CD4-positive, alpha-beta memory T cell (primary cell): ENCODE results near the gene SLC25A26. TPM values are rescaled to one million over a fixed set of nuclear protein-coding genes. Genes with fewer than 3 reads are reported as not detected.

Experiments used
- CTCF ChIA-PET: fragments of 350-600 bp; sonication (Branson Sonifier 250); formaldehyde crosslinking; loops from one replicate; lab custom pipeline; 2021; ENCODE audit warnings: inconsistent platforms; ENCODE audit not compliant: partially characterized antibody; lab: Charles Lee
- POLR2A ChIA-PET: fragments of 350-600 bp; sonication (Branson Sonifier 250); formaldehyde crosslinking; loops from one replicate; lab custom pipeline; 2021; ENCODE audit not compliant: partially characterized antibody; lab: Charles Lee
- DNase-seq, 5 donors: peaks; one replicate each; pipeline versions ENCODE4 v3.0.0 to v3.0.0-alpha.2; 2020 to 2022; ENCODE audit warnings: mixed read lengths in 1 of 5
- H3K27ac ChIP-seq: one replicate; pipeline ENCODE4 v1.7.0; 2013; ENCODE audit warnings: low read depth, low read length
- H3K27me3 ChIP-seq: 2 replicates; pipeline ENCODE4 v1.7.0; 2013; ENCODE audit warnings: mild to moderate bottlenecking, low read length, moderate library complexity; ENCODE audit not compliant: insufficient read depth
- H3K36me3 ChIP-seq: 2 replicates; pipeline ENCODE4 v1.7.0; 2013; ENCODE audit warnings: mild to moderate bottlenecking, low read length, moderate library complexity; ENCODE audit not compliant: insufficient read depth
- H3K4me1 ChIP-seq: 2 replicates; pipeline ENCODE4 v1.7.0; 2013; ENCODE audit warnings: mild to moderate bottlenecking, low read length, moderate library complexity; ENCODE audit not compliant: insufficient read depth
- H3K4me3 ChIP-seq, 2 donors: one replicate each; pipeline ENCODE4 v1.7.0; 2013; ENCODE audit warnings: low read length in 2 of 2, mild to moderate bottlenecking in 1 of 2
- H3K9me3 ChIP-seq, 2 donors: one replicate each; pipeline ENCODE4 v1.7.0; 2013; ENCODE audit warnings: low read length in 2 of 2, control low read depth in 1 of 2; ENCODE audit not compliant: control insufficient read depth in 1 of 2
- H3K27ac Mint-ChIP-seq, 7 donors: one replicate each; pipeline ENCODE4 v1.8.0; 2020 to 2021; ENCODE audit warnings: mixed read lengths in 7 of 7, mild to moderate bottlenecking in 6 of 7, inconsistent platforms in 3 of 7, moderate library complexity in 3 of 7
- H3K27me3 Mint-ChIP-seq, 2 donors: one replicate each; pipeline ENCODE4 v1.8.0; 2020 to 2021; ENCODE audit warnings: mixed read lengths in 2 of 2
- H3K36me3 Mint-ChIP-seq, 2 donors: one replicate each; pipeline ENCODE4 v1.8.0; 2020 to 2021; ENCODE audit warnings: mixed read lengths in 2 of 2, inconsistent platforms in 1 of 2, mild to moderate bottlenecking in 1 of 2
- H3K4me1 Mint-ChIP-seq, 4 donors: one replicate each; pipeline ENCODE4 v1.8.0; 2020 to 2021; ENCODE audit warnings: mixed read lengths in 4 of 4, mild to moderate bottlenecking in 1 of 4
- H3K4me3 Mint-ChIP-seq, 8 donors: one replicate each; pipeline ENCODE4 v1.8.0; 2020 to 2021; ENCODE audit warnings: mixed read lengths in 8 of 8, mild to moderate bottlenecking in 7 of 8, moderate library complexity in 6 of 8, inconsistent platforms in 3 of 8
- H3K9me3 Mint-ChIP-seq, 8 donors: one replicate each; pipeline ENCODE4 v1.8.0; 2020 to 2021; ENCODE audit warnings: mixed read lengths in 8 of 8, mild to moderate bottlenecking in 5 of 8, inconsistent platforms in 3 of 8, moderate library complexity in 1 of 8
- intact Hi-C: fragments of 100-400 bp; cut with micrococcal nuclease; formaldehyde crosslinking; loops from one replicate; pipeline ENCODE4 v1.15.1; 2023
- polyA plus RNA-seq, 2 donors: library from polyadenylated mRNA; unstranded; fragments of 300-500 nt; fragmentation: Illumina TruSeq; gene quantifications; one replicate each; pipeline ENCODE4 v1.2.3, GENCODE V29; 2021
- total RNA-seq, 2 experiments: library from RNA; stranded (reverse); gene quantifications; one replicate each; pipeline ENCODE4 v1.2.3, GENCODE V29; 2021

Gene SLC25A26
- total and polyA plus RNA-seq, 4 experiments from 2014 or later, result 18.9 to 58.1 (median 29.1) TPM

- Mint-ChIP-seq H3K9me3 (no peaks in the 10 kb centered on the region), H3K4me3 (no peak overlapping the region), H3K27ac (no peak overlapping the region), H3K36me3 (peaks cover 9 to 29% of the 10 kb centered on the region in 2 donors), H3K27me3 (no peaks in the 10 kb centered on the region), H3K4me1 (peaks cover 0 to 17% (median 13%) of the 10 kb centered on the region in 4 donors)
- no peaks in the 10 kb centered on the region for H3K27me3 ChIP-seq
- ChIA-PET CTCF (interaction anchor here (1.5 to 2.6 kb wide), 5 partner anchors 20 to 469 kb away, joined by 3 to 8 read pairs (median 4); no protein-coding TSS in a partner anchor), POLR2A (interaction anchor here (1.1 kb wide), 1 partner anchor 75 kb away, joined by 3 read pairs; no protein-coding TSS in a partner anchor)
- no peaks in the 10 kb centered on the region for H3K36me3 ChIP-seq
- H3K4me1 ChIP-seq, result peaks cover 22% of the 10 kb centered on the region
- no peak overlapping the region for H3K27ac ChIP-seq
- intact Hi-C loops, result no loop called here
- no peak for DNase-seq
- H3K9me3 ChIP-seq, result no peaks in the 10 kb centered on the region
- no peak overlapping the region for H3K4me3 ChIP-seq
Observed at GRCh38 chr3:66353039-66353438, 132.2 kb downstream of the SLC25A26 start.

- no peaks in the 10 kb centered on the region for H3K27me3 ChIP-seq
- H3K4me1 Mint-ChIP-seq, result peaks cover 0 to 17% (median 13%) of the 10 kb centered on the region in 4 donors
- no peak overlapping the region for H3K4me3 Mint-ChIP-seq
- peaks cover 6 to 27% of the 10 kb centered on the region in 2 donors for H3K36me3 Mint-ChIP-seq
- H3K36me3 ChIP-seq, result no peaks in the 10 kb centered on the region
- peak overlapping the region in 3 of 7 donors; percentile 18 to 78 (median 18) for H3K27ac Mint-ChIP-seq
- no peaks in the 10 kb centered on the region for H3K9me3 ChIP-seq
- H3K27me3 Mint-ChIP-seq, result no peaks in the 10 kb centered on the region
- no peaks in the 10 kb centered on the region for H3K9me3 Mint-ChIP-seq
- ChIA-PET POLR2A (interaction anchor here (1.1 to 1.3 kb wide), 2 partner anchors 50 to 75 kb away, joined by 3 read pairs; no protein-coding TSS in a partner anchor), CTCF (interaction anchor here (1.3 to 2.6 kb wide), 6 partner anchors 21 to 468 kb away, joined by 3 to 8 read pairs (median 4); no protein-coding TSS in a partner anchor)
- H3K4me3 ChIP-seq, result no peak overlapping the region
- no peak for DNase-seq
- H3K27ac ChIP-seq, result no peak overlapping the region
- H3K4me1 ChIP-seq, result peaks cover 22% of the 10 kb centered on the region
- intact Hi-C loops, result no loop called here
Observed at GRCh38 chr3:66353530-66353929, 132.7 kb downstream of the SLC25A26 start.

- Histone ChIP-seq H3K36me3 (no peaks in the 10 kb centered on the region), H3K27me3 (no peaks in the 10 kb centered on the region), H3K4me1 (peaks cover 22% of the 10 kb centered on the region), H3K4me3 (no peak overlapping the region), H3K9me3 (no peaks in the 10 kb centered on the region), H3K27ac (no peak overlapping the region)
- DNase-seq, result no peak
- ChIA-PET POLR2A (interaction anchor here (1.1 to 1.8 kb wide), 3 partner anchors 24 to 76 kb away, joined by 3 to 5 read pairs (median 3); no protein-coding TSS in a partner anchor), CTCF (interaction anchor here (0.9 to 2.6 kb wide), 7 partner anchors 18 to 468 kb away, joined by 3 to 8 read pairs (median 4); no protein-coding TSS in a partner anchor)
- no peak overlapping the region for H3K4me3 Mint-ChIP-seq
- H3K27me3 Mint-ChIP-seq, result no peaks in the 10 kb centered on the region
- intact Hi-C loops, result no loop called here
- peaks cover 0 to 17% (median 13%) of the 10 kb centered on the region in 4 donors for H3K4me1 Mint-ChIP-seq
- H3K36me3 Mint-ChIP-seq, result peaks cover 6 to 29% of the 10 kb centered on the region in 2 donors
- peak overlapping the region in 2 of 7 donors; percentile 18 to 21 for H3K27ac Mint-ChIP-seq
- no peaks in the 10 kb centered on the region for H3K9me3 Mint-ChIP-seq
Observed at GRCh38 chr3:66354001-66354400, 133.2 kb downstream of the SLC25A26 start.

GRCh38 chr3:66355394-66355793 lies 134.6 kb downstream of the SLC25A26 start:
- H3K9me3 Mint-ChIP-seq, result no peaks in the 10 kb centered on the region
- Histone ChIP-seq H3K27me3 (no peaks in the 10 kb centered on the region), H3K4me3 (no peak overlapping the region), H3K4me1 (peaks cover 22% of the 10 kb centered on the region), H3K27ac (no peak overlapping the region), H3K9me3 (no peaks in the 10 kb centered on the region), H3K36me3 (no peaks in the 10 kb centered on the region)
- H3K4me1 Mint-ChIP-seq, result peaks cover 0 to 17% (median 13%) of the 10 kb centered on the region in 4 donors
- no peak for DNase-seq
- H3K36me3 Mint-ChIP-seq, result peaks cover 3 to 23% of the 10 kb centered on the region in 2 donors
- ChIA-PET CTCF (interaction anchor here (1.1 to 4.3 kb wide), 4 partner anchors 22 to 78 kb away, joined by 3 to 26 read pairs (median 6); no protein-coding TSS in a partner anchor), POLR2A (interaction anchor here (1.2 to 2.5 kb wide), 5 partner anchors 8 to 58 kb away, joined by 4 to 12 read pairs (median 5); no protein-coding TSS in a partner anchor)
- intact Hi-C loops, result no loop called here
- H3K27me3 Mint-ChIP-seq, result no peaks in the 10 kb centered on the region
- H3K27ac Mint-ChIP-seq, result no peak overlapping the region
- H3K4me3 Mint-ChIP-seq, result no peak overlapping the region

- ChIA-PET CTCF (interaction anchor here (1.1 to 4.3 kb wide), 6 partner anchors 22 to 467 kb away, joined by 3 to 26 read pairs (median 3); no protein-coding TSS in a partner anchor), POLR2A (interaction anchor here (1.2 to 2.5 kb wide), 5 partner anchors 9 to 58 kb away, joined by 4 to 12 read pairs (median 5); no protein-coding TSS in a partner anchor)
- H3K27me3 Mint-ChIP-seq, result no peaks in the 10 kb centered on the region
- H3K4me1 Mint-ChIP-seq, result peaks cover 0 to 17% (median 12%) of the 10 kb centered on the region in 4 donors
- no peaks in the 10 kb centered on the region for H3K9me3 Mint-ChIP-seq
- intact Hi-C loops, result no loop called here
- H3K36me3 ChIP-seq, result no peaks in the 10 kb centered on the region
- DNase-seq, result no peak
- no peak overlapping the region for H3K4me3 Mint-ChIP-seq
- peaks cover 22% of the 10 kb centered on the region for H3K4me1 ChIP-seq
- H3K9me3 ChIP-seq, result no peaks in the 10 kb centered on the region
- H3K4me3 ChIP-seq, result no peak overlapping the region
- peak overlapping the region in 1 of 7 donors; percentile 9 for H3K27ac Mint-ChIP-seq
- no peaks in the 10 kb centered on the region for H3K27me3 ChIP-seq
- H3K36me3 Mint-ChIP-seq, result peaks cover 2 to 17% of the 10 kb centered on the region in 2 donors
- no peak overlapping the region for H3K27ac ChIP-seq
Observed at GRCh38 chr3:66355997-66356396, 135.2 kb downstream of the SLC25A26 start.

- no peaks in the 10 kb centered on the region for H3K9me3 Mint-ChIP-seq
- peaks cover 0 to 13% of the 10 kb centered on the region in 2 donors for H3K36me3 Mint-ChIP-seq
- DNase-seq, result no peak
- Histone ChIP-seq H3K27me3 (no peaks in the 10 kb centered on the region), H3K4me1 (no peaks in the 10 kb centered on the region), H3K4me3 (no peak overlapping the region), H3K36me3 (no peaks in the 10 kb centered on the region), H3K27ac (no peak overlapping the region), H3K9me3 (no peaks in the 10 kb centered on the region)
- H3K27ac Mint-ChIP-seq, result peak overlapping the region in 1 of 7 donors; percentile 18
- POLR2A ChIA-PET, result no interaction called here
- no peak overlapping the region for H3K4me3 Mint-ChIP-seq
- intact Hi-C loops, result no loop called here
- H3K4me1 Mint-ChIP-seq, result peaks cover 0 to under 1% (median 0%) of the 10 kb centered on the region in 4 donors
- H3K27me3 Mint-ChIP-seq, result no peaks in the 10 kb centered on the region
- CTCF ChIA-PET, result no interaction called here
Observed at GRCh38 chr3:66361356-66361755, 140.6 kb downstream of the SLC25A26 start.

GRCh38 chr3:66362541-66362941 lies 141.7 kb downstream of the SLC25A26 start:
- CTCF ChIA-PET, result interaction anchor here (1.1 to 1.4 kb wide), 2 partner anchors 10 to 16 kb away, joined by 3 to 5 read pairs; no protein-coding TSS in a partner anchor
- DNase-seq, result no peak
- Histone ChIP-seq H3K4me3 (no peak overlapping the region), H3K9me3 (no peaks in the 10 kb centered on the region), H3K4me1 (no peaks in the 10 kb centered on the region), H3K27me3 (no peaks in the 10 kb centered on the region), H3K27ac (no peak overlapping the region), H3K36me3 (no peaks in the 10 kb centered on the region)
- Mint-ChIP-seq H3K9me3 (no peaks in the 10 kb centered on the region), H3K36me3 (peaks cover 0 to 13% of the 10 kb centered on the region in 2 donors), H3K4me3 (no peak overlapping the region), H3K27me3 (no peaks in the 10 kb centered on the region), H3K27ac (peak overlapping the region in 3 of 7 donors; percentile 3 to 76 (median 18)), H3K4me1 (no peaks in the 10 kb centered on the region)
- intact Hi-C loops, result no loop called here
- POLR2A ChIA-PET, result interaction anchor here (1.1 to 1.4 kb wide), 2 partner anchors 54 to 84 kb away, joined by 3 to 4 read pairs; no protein-coding TSS in a partner anchor
